ENCODE results near the gene FOXL3. TPM values are rescaled to one million over a fixed set of nuclear protein-coding genes. Genes with fewer than 3 reads are reported as not detected.
"Not testable (repeated sequence)": the region's sequence is repeated elsewhere in the genome, so short reads cannot be mapped to it uniquely, and the experiment has no call there.

FOXL3 gene
- total and polyA plus RNA-seq, 12 donors = not detected

DNA sequence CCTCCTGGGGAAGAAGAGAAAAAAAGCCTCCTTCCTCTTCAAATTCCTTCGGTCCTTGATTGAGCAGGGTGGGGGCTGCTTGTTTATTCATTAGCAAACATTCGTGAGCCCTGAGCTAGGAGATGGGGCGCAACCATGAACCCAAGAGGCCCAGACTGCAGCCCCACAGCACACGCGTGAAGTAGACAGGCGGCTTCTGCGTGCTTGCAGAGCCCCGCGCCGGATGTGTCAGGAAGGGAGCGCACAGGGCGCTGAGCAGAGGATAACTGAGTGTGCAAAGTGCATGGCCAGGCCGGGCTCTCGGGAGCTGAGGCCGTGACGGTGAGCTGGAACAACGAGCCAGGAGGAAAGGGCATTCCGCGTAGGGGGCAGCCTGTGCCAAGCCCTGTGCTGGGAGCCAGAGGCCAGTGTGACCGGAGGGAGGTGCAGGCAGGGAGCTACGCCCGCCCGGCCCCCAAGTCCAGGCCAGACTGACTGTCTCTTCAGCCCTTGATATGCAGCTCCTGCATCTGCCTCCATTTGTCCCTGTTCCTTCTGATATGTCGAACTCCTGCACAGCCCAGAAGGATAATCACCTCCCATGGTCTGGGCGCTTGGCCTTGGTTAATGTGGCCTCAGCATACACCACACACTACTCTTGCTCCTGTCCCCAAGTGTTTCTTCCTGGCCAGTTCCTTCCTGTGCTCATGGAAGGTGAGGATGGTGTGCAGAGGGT is 4.6 kb downstream of the FOXL3 start:
- WGBS, 4 donors = 79 to 85% (median 82%) methylated on average over 23 to 25 of the region's 25 CpGs
- Histone ChIP-seq H3K36me3 (replicated peaks in 1 of 2) (no peaks in the 10 kb centered on the region), H3K27me3 (peaks cover 41% of the 10 kb centered on the region), H3K9me3 (replicated peaks in 1 of 3) (no peaks in the 10 kb centered on the region), H3K4me3 (no peak overlapping the region), H3K27ac (no peak overlapping the region), H3K4me1 (replicated peaks in 1 of 2) (no peaks in the 10 kb centered on the region)
- DNase-seq = no peak
- TF ChIP-seq POLR2A (IDR thresholded peaks at IDR 0.05) (no peak), CTCF (IDR thresholded peaks at IDR 0.05) (no peak)
- intact Hi-C loops (cut with DNase I) = no loop called here

DNA sequence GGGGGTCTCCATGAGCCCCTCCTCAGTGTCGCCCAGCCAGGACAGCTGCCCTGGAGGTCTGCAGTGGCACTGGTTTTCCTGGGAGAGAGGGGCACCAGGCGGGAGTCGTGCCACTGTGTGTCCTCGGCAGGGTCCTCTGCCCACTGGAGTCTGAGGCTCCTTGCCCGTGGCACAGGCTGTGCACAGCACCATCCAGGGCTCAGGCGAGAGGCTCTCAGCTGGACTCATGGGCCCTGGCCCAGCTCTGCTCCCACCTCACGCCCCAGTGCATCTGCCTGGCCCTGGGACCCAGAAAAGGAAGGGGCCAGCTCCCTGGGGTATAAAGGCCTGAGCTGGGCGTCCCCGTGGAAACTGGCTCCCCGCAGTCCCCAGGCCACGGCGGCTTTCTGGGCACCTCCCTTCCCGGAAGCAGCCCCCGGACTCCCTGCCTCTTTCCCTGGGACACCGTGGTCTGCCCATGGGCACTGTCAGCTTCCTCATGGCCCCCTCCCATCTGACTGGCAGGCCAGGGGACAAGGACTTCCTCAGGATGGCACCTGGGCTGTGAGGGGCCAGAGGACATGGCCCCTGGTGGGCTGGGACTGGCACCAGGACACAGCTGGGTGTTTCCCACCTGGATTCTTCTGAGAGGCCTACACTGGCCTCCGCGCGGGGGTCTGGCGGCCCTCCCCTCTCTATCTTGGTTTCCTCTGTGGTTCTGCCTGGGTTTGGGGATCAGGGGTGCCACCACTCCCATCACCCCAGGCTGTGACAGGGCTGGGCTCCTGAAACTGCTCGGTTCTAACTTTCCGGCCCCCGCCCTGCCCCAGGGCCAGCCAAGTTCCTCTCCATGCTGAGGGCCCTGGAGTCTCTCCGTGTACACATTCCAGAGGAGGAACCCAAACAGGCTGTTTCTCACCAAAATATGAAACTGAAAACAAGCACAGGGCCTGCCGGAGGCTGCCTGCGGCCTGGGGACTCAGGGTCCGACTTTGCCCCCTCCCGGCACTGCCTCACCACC is 5.5 kb downstream of the FOXL3 start:
- intact Hi-C loops (cut with DNase I) = no loop called here
- no peak for DNase-seq
- TF ChIP-seq POLR2A (IDR thresholded peaks at IDR 0.05) (no peak), CTCF (IDR thresholded peaks at IDR 0.05) (no peak)
- H3K9me3 ChIP-seq (replicated peaks in 1 of 3) = no peaks in the 10 kb centered on the region
- H3K27ac ChIP-seq = no peak overlapping the region
- no peaks in the 10 kb centered on the region for H3K36me3 ChIP-seq (replicated peaks in 1 of 2)
- H3K4me3 ChIP-seq = no peak overlapping the region
- H3K4me1 ChIP-seq (replicated peaks in 1 of 2) = no peaks in the 10 kb centered on the region
- H3K27me3 ChIP-seq = peaks cover 32% of the 10 kb centered on the region
- WGBS, 4 donors = 61 to 75% (median 72%) methylated on average over 16 to 27 of the region's 27 CpGs

DNA sequence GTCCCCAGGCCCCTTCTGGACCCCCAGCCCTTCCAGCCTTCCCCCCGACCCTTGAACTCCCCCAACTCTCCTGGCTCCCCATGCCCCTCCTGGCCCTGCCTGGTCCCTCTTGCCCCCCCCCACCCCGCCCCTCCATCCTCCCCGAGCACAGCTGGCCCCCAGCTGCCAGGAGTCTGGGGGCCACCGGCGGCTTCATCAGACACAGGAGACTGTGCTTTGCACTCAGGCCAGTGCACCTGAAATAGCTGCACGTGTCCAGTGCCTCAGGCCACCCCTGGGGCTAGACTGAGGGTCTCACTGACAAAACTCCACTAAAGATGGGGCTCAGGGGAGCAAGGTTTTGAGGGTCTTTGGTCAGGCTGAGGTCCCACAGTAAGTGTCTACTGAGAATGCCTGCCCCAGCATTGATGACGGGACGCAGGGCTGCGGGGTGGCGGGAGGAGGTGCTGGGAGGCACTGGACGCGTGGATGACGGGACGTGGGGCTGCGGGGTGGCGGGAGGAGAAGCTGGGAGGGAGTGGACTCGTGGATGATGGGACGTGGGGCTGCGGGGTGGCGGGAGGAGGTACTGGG is 6.5 kb downstream of the FOXL3 start:
- intact Hi-C loops (cut with DNase I) = no loop called here
- Histone ChIP-seq H3K36me3 (replicated peaks in 1 of 2) (no peaks in the 10 kb centered on the region), H3K4me1 (replicated peaks in 1 of 2) (no peaks in the 10 kb centered on the region), H3K4me3 (no peak overlapping the region), H3K27me3 (peaks cover 24% of the 10 kb centered on the region), H3K27ac (no peak overlapping the region), H3K9me3 (replicated peaks in 1 of 3) (no peaks in the 10 kb centered on the region)
- 77 to 92% (median 79%) methylated on average over 12 to 20 of the region's 20 CpGs for WGBS, 4 donors
- no peak for DNase-seq
- TF ChIP-seq POLR2A (IDR thresholded peaks at IDR 0.05) = no peak
- TF ChIP-seq CTCF (IDR thresholded peaks at IDR 0.05) = no peak

DNA sequence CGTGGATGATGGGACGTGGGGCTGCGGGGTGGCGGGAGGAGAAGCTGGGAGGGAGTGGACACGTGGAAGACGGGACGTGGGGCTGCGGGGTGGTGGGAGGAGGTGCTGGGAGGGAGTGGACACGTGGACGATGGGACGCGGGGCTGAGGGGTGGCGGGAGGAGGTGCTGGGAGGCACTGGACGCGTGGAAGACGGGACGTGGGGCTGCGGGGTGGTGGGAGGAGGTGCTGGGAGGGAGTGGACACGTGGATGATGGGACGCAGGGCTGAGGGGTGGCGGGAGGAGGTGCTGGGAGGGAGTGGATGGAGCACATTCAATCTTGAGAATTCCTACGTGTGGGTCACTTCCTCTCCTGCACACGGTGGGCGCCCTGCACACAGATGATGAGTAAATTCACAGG is 7.2 kb downstream of the FOXL3 start:
- H3K36me3 ChIP-seq (replicated peaks in 1 of 2); intact Hi-C loops (cut with DNase I); H3K9me3 ChIP-seq (replicated peaks in 1 of 3); H3K4me1 ChIP-seq (replicated peaks in 1 of 2); H3K4me3 ChIP-seq; H3K27ac ChIP-seq; DNase-seq: not testable (repeated sequence)
- peaks cover 17% of the 10 kb centered on the region for H3K27me3 ChIP-seq
- 66 to 82% (median 78%) methylated on average over 9 to 24 of the region's 24 CpGs for WGBS, 4 donors

Data from adrenal gland (tissue), 12 donors.